ENCODE measurements around the gene CDYL2. TPM values are rescaled to one million over a fixed set of nuclear protein-coding genes. Genes with fewer than 3 reads are reported as not detected.

The CDYL2 gene
- polyA plus RNA-seq, 1 of the 3 experiments (the other 2 are of a cell fraction), result 0.03 TPM

- Histone ChIP-seq H3K4me1 (ENCODE audit: control insufficient read depth in 1 of 2, insufficient read depth in 2 of 2, low read depth in 1 of 2, low read length in 1 of 2) (no peaks in the 10 kb centered on the region), H3K27me3 (ENCODE audit: insufficient read depth) (no peaks in the 10 kb centered on the region), H3K79me2 (ENCODE audit: insufficient read depth) (no peaks in the 10 kb centered on the region), H4K20me1 (ENCODE audit: insufficient read depth) (no peaks in the 10 kb centered on the region), H3K4me2 (no peak overlapping the region), H3K9me3 (no peaks in the 10 kb centered on the region; the same call in 1 of the 2 replicates), H3K27ac (ENCODE audit: low read depth in 2 of 2, low read length in 1 of 2) (no peak overlapping the region), H3F3A (replicated peaks; ENCODE audit: insufficient read depth) (no peaks in the 10 kb centered on the region), H3K4me3 (ENCODE audit: low read depth in 2 of 2, low read length in 1 of 2) (no peak overlapping the region), H2AFZ (ENCODE audit: low read depth) (no peak overlapping the region), H3K9ac (no peak overlapping the region), H3K9me2 (no peaks in the 10 kb centered on the region), H3K36me3 (replicated peaks in 1 of 2; ENCODE audit: control insufficient read depth in 1 of 2, insufficient read depth in 2 of 2, low read length in 1 of 2) (no peaks in the 10 kb centered on the region)
- WGBS (ENCODE audit: low lambda C conversion rate), result 12% methylated on average over 7 of the region's 7 CpGs
- ChIA-PET POLR2A (no interaction called here), CTCF (no interaction called here)
- TF ChIP-seq, protein P1, sequence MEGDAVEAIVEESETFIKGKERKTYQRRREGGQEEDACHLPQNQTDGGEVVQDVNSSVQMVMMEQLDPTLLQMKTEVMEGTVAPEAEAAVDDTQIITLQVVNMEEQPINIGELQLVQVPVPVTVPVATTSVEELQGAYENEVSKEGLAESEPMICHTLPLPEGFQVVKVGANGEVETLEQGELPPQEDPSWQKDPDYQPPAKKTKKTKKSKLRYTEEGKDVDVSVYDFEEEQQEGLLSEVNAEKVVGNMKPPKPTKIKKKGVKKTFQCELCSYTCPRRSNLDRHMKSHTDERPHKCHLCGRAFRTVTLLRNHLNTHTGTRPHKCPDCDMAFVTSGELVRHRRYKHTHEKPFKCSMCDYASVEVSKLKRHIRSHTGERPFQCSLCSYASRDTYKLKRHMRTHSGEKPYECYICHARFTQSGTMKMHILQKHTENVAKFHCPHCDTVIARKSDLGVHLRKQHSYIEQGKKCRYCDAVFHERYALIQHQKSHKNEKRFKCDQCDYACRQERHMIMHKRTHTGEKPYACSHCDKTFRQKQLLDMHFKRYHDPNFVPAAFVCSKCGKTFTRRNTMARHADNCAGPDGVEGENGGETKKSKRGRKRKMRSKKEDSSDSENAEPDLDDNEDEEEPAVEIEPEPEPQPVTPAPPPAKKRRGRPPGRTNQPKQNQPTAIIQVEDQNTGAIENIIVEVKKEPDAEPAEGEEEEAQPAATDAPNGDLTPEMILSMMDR (IDR thresholded peaks at IDR 0.05), result no peak
- TF ChIP-seq REST (IDR thresholded peaks at IDR 0.05; ENCODE audit: low read depth, low read length) (no peak), GABPA (IDR thresholded peaks at IDR 0.05; ENCODE audit: low read depth) (no peak), RFX5 (IDR thresholded peaks at IDR 0.05; ENCODE audit: low read length) (no peak), TAF1 (IDR thresholded peaks at IDR 0.05; ENCODE audit: borderline replicate concordance, low read depth, low read length) (no peak), EP300 (IDR thresholded peaks at IDR 0.05; ENCODE audit: borderline replicate concordance in 1 of 2, low read depth in 1 of 2, low read length in 1 of 2) (no peak), MXI1 (IDR thresholded peaks at IDR 0.05; ENCODE audit: low read depth, low read length) (no peak)
- no peak for DNase-seq
Measured at GRCh38 chr16:80681436-80681835, 123.0 kb downstream of the CDYL2 start.

DNA sequence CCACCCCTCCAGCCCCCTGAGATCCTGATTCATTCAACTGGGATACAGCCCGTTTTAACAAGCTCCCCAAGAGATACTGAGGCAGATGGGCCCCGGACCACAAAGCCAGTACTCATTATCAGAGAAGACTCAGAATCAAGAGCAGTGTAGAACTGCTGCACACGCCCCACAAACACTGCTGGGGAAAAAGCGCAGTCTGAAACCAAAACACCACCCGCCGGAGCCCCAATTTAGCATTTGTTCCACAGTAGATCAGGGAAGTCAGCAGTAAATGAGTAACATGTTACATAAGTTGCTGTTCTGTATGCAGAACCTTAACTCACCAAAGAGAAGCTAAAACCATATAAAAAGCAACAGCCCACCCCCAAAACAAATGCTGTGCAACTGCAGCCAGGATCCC, 123.6 kb downstream of the CDYL2 start:
- no peaks in the 10 kb centered on the region for H3K27me3 ChIP-seq (ENCODE audit: insufficient read depth)
- H3K9me2 ChIP-seq, result no peaks in the 10 kb centered on the region
- no peaks in the 10 kb centered on the region for H3K9me3 ChIP-seq
- CTCF ChIA-PET, result no interaction called here
- no peaks in the 10 kb centered on the region for H3K4me1 ChIP-seq (ENCODE audit: control insufficient read depth in 1 of 2, insufficient read depth in 2 of 2, low read depth in 1 of 2, low read length in 1 of 2)
- no peak for DNase-seq
- H3K27ac ChIP-seq (ENCODE audit: low read depth in 2 of 2, low read length in 1 of 2), result no peak overlapping the region
- TF ChIP-seq RFX5 (IDR thresholded peaks at IDR 0.05; ENCODE audit: low read length) (no peak), JUND (IDR thresholded peaks at IDR 0.05) (no peak), IRF3 (IDR thresholded peaks at IDR 0.05; ENCODE audit: low read depth, low read length) (no peak), RXRA (IDR thresholded peaks at IDR 0.05; ENCODE audit: borderline replicate concordance, low read depth) (no peak), YY1 (IDR thresholded peaks at IDR 0.05; ENCODE audit: low read depth) (no peak), TAF1 (IDR thresholded peaks at IDR 0.05; ENCODE audit: borderline replicate concordance, low read depth, low read length) (no peak), FOXJ3 (CRISPR knock-in tag; IDR thresholded peaks at IDR 0.05) (no peak), SMC3 (IDR thresholded peaks at IDR 0.05; ENCODE audit: low read depth, low read length) (no peak), TCF12 (IDR thresholded peaks at IDR 0.05) (no peak)
- TF ChIP-seq, protein P2, sequence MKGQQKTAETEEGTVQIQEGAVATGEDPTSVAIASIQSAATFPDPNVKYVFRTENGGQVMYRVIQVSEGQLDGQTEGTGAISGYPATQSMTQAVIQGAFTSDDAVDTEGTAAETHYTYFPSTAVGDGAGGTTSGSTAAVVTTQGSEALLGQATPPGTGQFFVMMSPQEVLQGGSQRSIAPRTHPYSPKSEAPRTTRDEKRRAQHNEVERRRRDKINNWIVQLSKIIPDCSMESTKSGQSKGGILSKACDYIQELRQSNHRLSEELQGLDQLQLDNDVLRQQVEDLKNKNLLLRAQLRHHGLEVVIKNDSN (IDR thresholded peaks at IDR 0.05; ENCODE audit: borderline replicate concordance, low read depth), result no peak
- no peaks in the 10 kb centered on the region for H3K79me2 ChIP-seq (ENCODE audit: insufficient read depth)
- no peak overlapping the region for H3K4me2 ChIP-seq
- H4K20me1 ChIP-seq (ENCODE audit: insufficient read depth), result no peaks in the 10 kb centered on the region
- no peaks in the 10 kb centered on the region for H3K36me3 ChIP-seq (replicated peaks in 1 of 2; ENCODE audit: control insufficient read depth in 1 of 2, insufficient read depth in 2 of 2, low read length in 1 of 2)
- H2AFZ ChIP-seq (ENCODE audit: low read depth), result no peak overlapping the region
- WGBS (ENCODE audit: low lambda C conversion rate), result 31% methylated on average over 6 of the region's 6 CpGs
- no peak overlapping the region for H3K9ac ChIP-seq
- H3F3A ChIP-seq (replicated peaks; ENCODE audit: insufficient read depth), result no peaks in the 10 kb centered on the region
- POLR2A ChIA-PET, result no interaction called here
- H3K4me3 ChIP-seq (ENCODE audit: low read depth in 2 of 2, low read length in 1 of 2), result no peak overlapping the region
